Keratinocyte (primary cell): Measurements from ENCODE around the gene GALNT7. TPM values are rescaled to one million over a fixed set of nuclear protein-coding genes. Genes with fewer than 3 reads are reported as not detected.
A peak's percentile ranks its signal among the peaks of the same experiment; 100 is the strongest.

Experiments used
- DNase-seq: peaks from one replicate; pipeline ENCODE4 v3.0.0-alpha.2; 2011; ENCODE audit warnings: low read depth, missing footprints, low spot score
- FAIRE-seq: peaks from 2 replicates; lab custom pipeline; 2011; peaks lifted over from hg19 to GRCh38; lab: Jason Lieb, UNC
- H2AFZ ChIP-seq: 2 replicates; pipeline ENCODE4 v1.6.0; 2012; ENCODE audit warnings: low read length, control low read depth, inconsistent platforms; ENCODE audit not compliant: control insufficient read depth
- H3K27ac ChIP-seq: 2 replicates; pipeline ENCODE4 v1.5.1; 2011; ENCODE audit warnings: low read length; ENCODE audit not compliant: control insufficient read depth, insufficient read depth
- H3K27me3 ChIP-seq: 3 replicates; pipeline ENCODE4 v1.6.0; 2011; ENCODE audit warnings: low read length; ENCODE audit not compliant: control insufficient read depth, insufficient read depth; ENCODE audit errors: extremely low read depth
- H3K36me3 ChIP-seq, 2 experiments: 2 replicates in 1 of 2; 3 replicates in 1 of 2; pipeline ENCODE4 v1.5.1; 2011; ENCODE audit warnings: low read length in 2 of 2, mild to moderate bottlenecking in 1 of 2; ENCODE audit not compliant: control insufficient read depth in 2 of 2, insufficient read depth in 2 of 2; ENCODE audit errors: extremely low read depth in 1 of 2
- H3K4me1 ChIP-seq: 3 replicates; pipeline ENCODE4 v1.5.1; 2011; ENCODE audit warnings: low read length; ENCODE audit not compliant: control insufficient read depth, insufficient read depth; ENCODE audit errors: extremely low read depth
- H3K4me2 ChIP-seq: 3 replicates; pipeline ENCODE4 v1.6.0; 2011; ENCODE audit warnings: low read depth, low read length; ENCODE audit not compliant: control insufficient read depth, insufficient read depth; ENCODE audit errors: extremely low read depth
- H3K4me3 ChIP-seq, 3 experiments: fragments of 200-600 bp in 1 of 3; sonication (generic) in 1 of 3; 2 replicates in 2 of 3; 3 replicates in 1 of 3; pipeline ENCODE4 v1.5.1; 2011 to 2016; ENCODE audit warnings: low read length in 3 of 3, mild to moderate bottlenecking in 3 of 3, control low read depth in 2 of 3, inconsistent platforms in 1 of 3, low read depth in 1 of 3, mixed read lengths in 1 of 3, mixed run types in 1 of 3, moderate library complexity in 1 of 3; ENCODE audit not compliant: control insufficient read depth in 2 of 3, insufficient read depth in 2 of 3; ENCODE audit errors: extremely low read depth in 1 of 3
- H3K79me2 ChIP-seq: 2 replicates; pipeline ENCODE4 v1.6.0; 2012; ENCODE audit warnings: low read length; ENCODE audit not compliant: control insufficient read depth, insufficient read depth
- H3K9ac ChIP-seq: 3 replicates; pipeline ENCODE4 v1.6.0; 2011; ENCODE audit warnings: low read length; ENCODE audit not compliant: control insufficient read depth, insufficient read depth; ENCODE audit errors: extremely low read depth
- H3K9me1 ChIP-seq: 3 replicates; pipeline ENCODE4 v1.6.0; 2011; ENCODE audit warnings: low read length; ENCODE audit not compliant: control insufficient read depth, insufficient read depth; ENCODE audit errors: extremely low read depth
- H3K9me3 ChIP-seq: 2 replicates; pipeline ENCODE4 v1.5.1; 2012; ENCODE audit warnings: low read depth, low read length; ENCODE audit not compliant: control insufficient read depth
- H4K20me1 ChIP-seq: 3 replicates; pipeline ENCODE4 v1.6.0; 2011; ENCODE audit warnings: low read length; ENCODE audit not compliant: control insufficient read depth, insufficient read depth; ENCODE audit errors: extremely low read depth
- CTCF ChIP-seq, 3 experiments: IDR thresholded peaks in 1 of 3; conservative IDR thresholded peaks in 1 of 3; optimal IDR thresholded peaks in 1 of 3; 2 replicates in 2 of 3; 3 replicates in 1 of 3; pipeline versions ENCODE3 to v1.5.1; 2011; ENCODE audit warnings: low read length in 3 of 3, mild to moderate bottlenecking in 3 of 3, moderate library complexity in 2 of 3, control low read depth in 1 of 3, inconsistent platforms in 1 of 3; ENCODE audit not compliant: insufficient read depth in 2 of 3; ENCODE audit errors: extremely low read depth in 1 of 3
- EZH2 ChIP-seq: IDR thresholded peaks from one replicate; pipeline ENCODE4 v1.6.1; 2012; ENCODE audit warnings: inconsistent platforms, mild to moderate bottlenecking, low read length, moderate library complexity
- dilution Hi-C: fragments of 300-500 bp; cut with MboI; formaldehyde crosslinking; loops from one replicate; pipeline ENCODE4 v1.7.0; 2020; ENCODE audit warnings: low sequenced_read_pairs; ENCODE audit not compliant: extremely low pct_ligation_motif_present
- polyA plus RNA-seq, 5 experiments: library from polyadenylated mRNA; depleted of rRNA in 3 of 5; stranded (reverse) in 3 of 5; stranded (forward) in 1 of 5; unstranded in 1 of 5; fragments of >200 nt; gene quantifications; 1 replicate in 1 of 5; 2 replicates in 3 of 5; 3 replicates in 1 of 5; pipeline versions ENCODE4 v1.2.1 to v1.2.3, GENCODE V29; 2011 to 2012; ENCODE audit warnings: missing spikeins in 2 of 5, low read depth in 1 of 5, low replicate concordance in 1 of 5

GALNT7 gene
- polyA plus RNA-seq, 1 donor (not counting 4 experiments of a cell fraction or from before 2014, with no cell fraction given) = 28.8 TPM

DNA sequence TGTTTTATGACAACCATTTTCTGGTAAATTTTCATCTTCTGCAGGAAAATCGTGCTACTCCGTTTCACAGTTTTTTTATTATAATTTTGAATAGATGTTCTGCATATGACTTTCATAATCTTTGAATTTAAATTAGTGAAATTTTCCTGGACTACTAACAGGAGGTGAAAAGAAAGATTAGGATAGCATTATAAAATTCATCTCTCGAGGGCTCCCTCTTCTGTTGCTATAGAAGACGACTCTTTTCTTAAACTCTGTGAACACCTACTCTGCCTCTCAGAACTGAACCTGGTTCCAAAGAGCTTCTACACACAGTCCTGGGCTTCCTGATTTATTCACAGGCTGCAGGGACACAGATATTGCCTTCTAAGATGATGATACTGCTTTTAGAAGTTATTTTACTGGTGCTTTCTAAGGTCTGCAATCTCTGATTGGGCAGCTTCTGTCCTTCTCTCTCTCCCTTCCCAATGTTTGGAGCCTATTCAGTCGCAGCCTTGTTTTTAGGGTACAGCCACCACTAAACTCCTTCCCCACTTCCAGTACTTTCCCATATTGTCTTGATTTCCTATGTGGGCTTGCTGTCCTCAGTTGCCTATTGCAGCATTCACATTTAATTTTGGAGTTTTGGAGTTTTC, 192.1 kb downstream of the GALNT7 start:
- DNase-seq = no peak
- no peak overlapping the region for H3K27ac ChIP-seq
- dilution Hi-C loops = no loop called here
- H4K20me1 ChIP-seq = no peaks in the 10 kb centered on the region
- no peaks in the 10 kb centered on the region for H3K4me1 ChIP-seq
- no peak overlapping the region for H3K4me2 ChIP-seq
- FAIRE-seq = peak; percentile 79
- no peaks in the 10 kb centered on the region for H3K79me2 ChIP-seq
- no peaks in the 10 kb centered on the region for H3K9me3 ChIP-seq
- TF ChIP-seq CTCF (optimal IDR thresholded peaks at IDR 0.05 in 1 of 3, IDR thresholded peaks at IDR 0.05 in 1 of 3, conservative IDR thresholded peaks at IDR 0.05 in 1 of 3; ENCODE audit: extremely low read depth in 1 of 3, insufficient read depth in 2 of 3, low read length in 3 of 3) (no peak), EZH2 (no peak)
- H3K36me3 ChIP-seq = no peaks in the 10 kb centered on the region
- H3K9me1 ChIP-seq = no peaks in the 10 kb centered on the region
- no peak overlapping the region for H2AFZ ChIP-seq
- no peaks in the 10 kb centered on the region for H3K27me3 ChIP-seq
- H3K4me3 ChIP-seq = no peak overlapping the region
- no peak overlapping the region for H3K9ac ChIP-seq

- no peaks in the 10 kb centered on the region for H3K9me1 ChIP-seq
- dilution Hi-C loops = no loop called here
Measured at GRCh38 chr4:173362666-173363065, 194.1 kb downstream of the GALNT7 start.

More at GRCh38 chr4:173362666-173363065, 194.1 kb downstream of the GALNT7 start:
- no peak for TF ChIP-seq CTCF (optimal IDR thresholded peaks at IDR 0.05 in 1 of 3, IDR thresholded peaks at IDR 0.05 in 1 of 3, conservative IDR thresholded peaks at IDR 0.05 in 1 of 3; ENCODE audit: extremely low read depth in 1 of 3, insufficient read depth in 2 of 3, low read length in 3 of 3)
- TF ChIP-seq EZH2 = no peak
- Histone ChIP-seq H3K4me1 (peaks cover 7% of the 10 kb centered on the region), H3K79me2 (no peaks in the 10 kb centered on the region), H3K36me3 (no peaks in the 10 kb centered on the region), H3K27me3 (no peaks in the 10 kb centered on the region), H3K4me3 (no peak overlapping the region), H3K9ac (no peak overlapping the region), H3K27ac (no peak overlapping the region), H2AFZ (no peak overlapping the region), H4K20me1 (no peaks in the 10 kb centered on the region), H3K4me2 (no peak overlapping the region), H3K9me3 (no peaks in the 10 kb centered on the region)
- FAIRE-seq = no peak
- no peak for DNase-seq
